Panc1 (cell line): Measurements from ENCODE around the gene OR10D3.
"Not testable (repeated sequence)": the region's sequence is repeated elsewhere in the genome, so short reads cannot be mapped to it uniquely, and the experiment has no call there.

Experiments
- POLR2AphosphoS5 ChIP-seq: IDR thresholded peaks from 2 replicates; pipeline ENCODE4 v1.6.1; 2012; ENCODE audit warnings: mild to moderate bottlenecking, low read depth, low read length, moderate library complexity
- SIN3A ChIP-seq: IDR thresholded peaks from 2 replicates; pipeline ENCODE4 v1.6.1; 2012; ENCODE audit warnings: low read depth, mild to moderate bottlenecking, low read length, moderate library complexity, borderline replicate concordance; ENCODE audit not compliant: insufficient read depth
- TCF7L2 ChIP-seq: IDR thresholded peaks from 2 replicates; pipeline ENCODE4 v1.6.1; 2011; ENCODE audit warnings: mild to moderate bottlenecking, low read depth, low read length, inconsistent platforms
- TF ChIP-seq, protein P1 (sequence below): fragments of 450-650 bp; IDR thresholded peaks from 2 replicates; pipeline ENCODE4 v1.5.1; 2017; ENCODE audit warnings: mild to moderate bottlenecking

DNA sequence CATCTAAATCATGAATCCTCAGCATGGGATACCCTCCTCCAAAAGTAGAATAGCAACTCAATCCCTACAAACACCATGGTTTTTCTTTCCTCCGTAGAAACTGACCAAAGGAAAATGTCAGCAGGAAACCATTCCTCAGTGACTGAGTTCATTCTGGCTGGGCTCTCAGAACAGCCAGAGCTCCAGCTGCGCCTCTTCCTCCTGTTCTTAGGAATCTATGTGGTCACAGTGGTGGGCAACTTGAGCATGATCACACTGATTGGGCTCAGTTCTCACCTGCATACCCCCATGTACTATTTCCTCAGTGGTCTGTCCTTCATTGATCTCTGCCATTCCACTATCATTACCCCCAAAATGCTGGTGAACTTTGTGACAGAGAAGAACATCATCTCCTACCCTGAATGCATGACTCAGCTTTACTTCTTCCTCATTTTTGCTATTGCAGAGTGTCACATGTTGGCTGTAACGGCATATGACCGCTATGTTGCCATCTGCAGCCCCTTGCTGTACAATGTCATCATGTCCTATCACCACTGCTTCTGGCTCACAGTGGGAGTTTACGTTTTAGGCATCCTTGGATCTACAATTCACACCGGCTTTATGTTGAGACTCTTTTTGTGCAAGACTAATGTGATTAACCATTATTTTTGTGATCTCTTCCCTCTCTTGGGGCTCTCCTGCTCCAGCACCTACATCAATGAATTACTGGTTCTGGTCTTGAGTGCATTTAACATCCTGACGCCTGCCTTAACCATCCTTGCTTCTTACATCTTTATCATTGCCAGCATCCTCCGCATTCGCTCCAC is 41.7 kb downstream of the OR10D3 start:
- TF ChIP-seq, protein P1, sequence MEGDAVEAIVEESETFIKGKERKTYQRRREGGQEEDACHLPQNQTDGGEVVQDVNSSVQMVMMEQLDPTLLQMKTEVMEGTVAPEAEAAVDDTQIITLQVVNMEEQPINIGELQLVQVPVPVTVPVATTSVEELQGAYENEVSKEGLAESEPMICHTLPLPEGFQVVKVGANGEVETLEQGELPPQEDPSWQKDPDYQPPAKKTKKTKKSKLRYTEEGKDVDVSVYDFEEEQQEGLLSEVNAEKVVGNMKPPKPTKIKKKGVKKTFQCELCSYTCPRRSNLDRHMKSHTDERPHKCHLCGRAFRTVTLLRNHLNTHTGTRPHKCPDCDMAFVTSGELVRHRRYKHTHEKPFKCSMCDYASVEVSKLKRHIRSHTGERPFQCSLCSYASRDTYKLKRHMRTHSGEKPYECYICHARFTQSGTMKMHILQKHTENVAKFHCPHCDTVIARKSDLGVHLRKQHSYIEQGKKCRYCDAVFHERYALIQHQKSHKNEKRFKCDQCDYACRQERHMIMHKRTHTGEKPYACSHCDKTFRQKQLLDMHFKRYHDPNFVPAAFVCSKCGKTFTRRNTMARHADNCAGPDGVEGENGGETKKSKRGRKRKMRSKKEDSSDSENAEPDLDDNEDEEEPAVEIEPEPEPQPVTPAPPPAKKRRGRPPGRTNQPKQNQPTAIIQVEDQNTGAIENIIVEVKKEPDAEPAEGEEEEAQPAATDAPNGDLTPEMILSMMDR, result not testable (repeated sequence)
- not testable (repeated sequence) for TF ChIP-seq TCF7L2, POLR2AphosphoS5, SIN3A
